Measurements from ENCODE around the gene WDFY3.

WDFY3 gene

GRCh38 chr4:84966382-84967242 lies at the start of gene WDFY3:
Gene WDFY3, minus strand, starts transcription at chr4:84966690. Its CDS starts 106,099 bp downstream, at chr4:84860591.
- DNase-seq (ENCODE audit: low read depth in 3 of 3): no peak

GRCh38 chr4:85005865-85006377 lies 39.4 kb upstream of the WDFY3 start:
- DNase-seq (ENCODE audit: low read depth in 3 of 3): no peak

GRCh38 chr4:85000343-85000742 lies 33.9 kb upstream of the WDFY3 start:
- no peak for DNase-seq (ENCODE audit: low read depth in 3 of 3)

GRCh38 chr4:84995386-84995785 lies 28.9 kb upstream of the WDFY3 start:
- DNase-seq (ENCODE audit: low read depth in 3 of 3): no peak

- DNase-seq (ENCODE audit: low read depth in 3 of 3): no peak
Observed at GRCh38 chr4:84994280-84994679, 27.8 kb upstream of the WDFY3 start.

GRCh38 chr4:84985952-84986351 lies 19.5 kb upstream of the WDFY3 start:
- DNase-seq (ENCODE audit: low read depth in 3 of 3): no peak

GRCh38 chr4:84977396-84977795 lies 10.9 kb upstream of the WDFY3 start:
- no peak for DNase-seq (ENCODE audit: low read depth in 3 of 3)

- DNase-seq (ENCODE audit: low read depth in 3 of 3): no peak
Observed at GRCh38 chr4:84973856-84974255, 7.4 kb upstream of the WDFY3 start.

GRCh38 chr4:84971319-84971932 lies 4.9 kb upstream of the WDFY3 start:
- no peak for DNase-seq (ENCODE audit: low read depth in 3 of 3)

- no peak for DNase-seq (ENCODE audit: low read depth in 3 of 3)
Observed at GRCh38 chr4:84968925-84969324, 2.4 kb upstream of the WDFY3 start.

- no peak for DNase-seq (ENCODE audit: low read depth in 3 of 3)
Observed at GRCh38 chr4:84967243-84967690, 777 bp upstream of the WDFY3 start.

GRCh38 chr4:84965553-84966381 lies 723 bp downstream of the WDFY3 start:
- DNase-seq (ENCODE audit: low read depth in 3 of 3): no peak

GRCh38 chr4:84964995-84965552 lies 1.4 kb downstream of the WDFY3 start:
- no peak for DNase-seq (ENCODE audit: low read depth in 3 of 3)

- no peak for DNase-seq (ENCODE audit: low read depth in 3 of 3)
Observed at GRCh38 chr4:84962102-84962501, 4.4 kb downstream of the WDFY3 start.

- no peak for DNase-seq (ENCODE audit: low read depth in 3 of 3)
Observed at GRCh38 chr4:84958434-84958833, 8.1 kb downstream of the WDFY3 start.

- no peak for DNase-seq (ENCODE audit: low read depth in 3 of 3)
Observed at GRCh38 chr4:84957514-84958420, 8.7 kb downstream of the WDFY3 start.

- DNase-seq (ENCODE audit: low read depth in 3 of 3): no peak
Observed at GRCh38 chr4:84956014-84956413, 10.5 kb downstream of the WDFY3 start.

GRCh38 chr4:84954982-84955567 lies 11.4 kb downstream of the WDFY3 start:
- DNase-seq (ENCODE audit: low read depth in 3 of 3): no peak

- DNase-seq (ENCODE audit: low read depth in 3 of 3): no peak
Observed at GRCh38 chr4:84952776-84953175, 13.7 kb downstream of the WDFY3 start.

GRCh38 chr4:84952004-84952403 lies 14.5 kb downstream of the WDFY3 start:
- DNase-seq (ENCODE audit: low read depth in 3 of 3): no peak

Data from stimulated activated CD4-positive, alpha-beta T cell treated with anti-CD3 and anti-CD28 coated beads, TNF-alpha, amount 100 ng/mL, for 4 hours (primary cell).